GM21526 (cell line): ENCODE measurements around the gene TPH2.

Experiments used
- ATAC-seq: cut with Tn5 transposase; IDR thresholded peaks from one replicate; pipeline ENCODE4 v1.9.1; 2021; ENCODE audit warnings: moderate library complexity; ENCODE audit not compliant: unreplicated experiment, low FRiP score

The TPH2 gene

GRCh38 chr12:72030277-72030676 is 91.6 kb downstream of the TPH2 start:
- ATAC-seq: no peak

- no peak for ATAC-seq
These were observed 92.4 kb downstream of the TPH2 start for GRCh38 chr12:72031066-72031465.

- no peak for ATAC-seq
These were observed 95.3 kb downstream of the TPH2 start for GRCh38 chr12:72033991-72034390.

GRCh38 chr12:72035625-72036024 is 97.0 kb downstream of the TPH2 start:
- no peak for ATAC-seq

- ATAC-seq: no peak
These were observed 97.7 kb downstream of the TPH2 start for GRCh38 chr12:72036393-72036792.

GRCh38 chr12:72037006-72037795 is 98.6 kb downstream of the TPH2 start:
- no peak for ATAC-seq

GRCh38 chr12:72041811-72042210 is 103.2 kb downstream of the TPH2 start:
- no peak for ATAC-seq

GRCh38 chr12:72053604-72054003 is 115.0 kb downstream of the TPH2 start:
- ATAC-seq: no peak

- no peak for ATAC-seq
These were observed 115.9 kb downstream of the TPH2 start for GRCh38 chr12:72054511-72054910.

GRCh38 chr12:72057330-72057914 is 118.8 kb downstream of the TPH2 start:
- no peak for ATAC-seq

GRCh38 chr12:72063073-72063472 is 124.4 kb downstream of the TPH2 start:
- no peak for ATAC-seq

GRCh38 chr12:72071030-72071429 is 132.4 kb downstream of the TPH2 start:
- no peak for ATAC-seq

GRCh38 chr12:72072592-72073212 is 134.1 kb downstream of the TPH2 start:
- no peak for ATAC-seq

- no peak for ATAC-seq
These were observed 135.4 kb downstream of the TPH2 start for GRCh38 chr12:72074065-72074464.

- no peak for ATAC-seq
These were observed 136.3 kb downstream of the TPH2 start for GRCh38 chr12:72074956-72075355.

GRCh38 chr12:72075401-72075800 is 136.8 kb downstream of the TPH2 start:
- ATAC-seq: no peak

GRCh38 chr12:72075891-72076557 is 137.4 kb downstream of the TPH2 start:
- no peak for ATAC-seq

GRCh38 chr12:72076558-72076915 is 137.9 kb downstream of the TPH2 start:
- no peak for ATAC-seq

GRCh38 chr12:72077111-72077820 is 138.6 kb downstream of the TPH2 start:
- ATAC-seq: no peak

- no peak for ATAC-seq
These were observed 143.1 kb downstream of the TPH2 start for GRCh38 chr12:72081777-72082176.
